Kidney (tissue), 14 donors: ENCODE data around the gene P2RX2. TPM values are rescaled to one million over a fixed set of nuclear protein-coding genes. Genes with fewer than 3 reads are reported as not detected.

Source experiments
- DNase-seq, 5 donors: peaks; one replicate each; pipeline ENCODE4 v3.0.0-alpha.2; 2013 to 2020
- FAIRE-seq: peaks from 2 replicates; lab custom pipeline; 2012; peaks lifted over from hg19 to GRCh38; lab: Jason Lieb, UNC
- H3K27ac ChIP-seq, 2 donors: one replicate each; pipeline ENCODE4 v1.7.0; 2013; ENCODE audit warnings: low read depth in 2 of 2, low read length in 2 of 2, inconsistent platforms in 1 of 2
- H3K27me3 ChIP-seq: one replicate; pipeline ENCODE4 v1.7.1; 2013; ENCODE audit warnings: low read length, inconsistent platforms; ENCODE audit not compliant: control insufficient read depth, insufficient read depth
- H3K36me3 ChIP-seq, 3 donors: one replicate each; pipeline versions ENCODE4 v1.7.0 to v1.7.1; 2013; ENCODE audit warnings: low read length in 3 of 3, control low read depth in 1 of 3, inconsistent platforms in 1 of 3; ENCODE audit not compliant: insufficient read depth in 3 of 3, control insufficient read depth in 2 of 3
- H3K4me1 ChIP-seq, 3 donors: one replicate each; pipeline versions ENCODE4 v1.7.0 to v1.7.1; 2013; ENCODE audit warnings: low read length in 3 of 3, inconsistent platforms in 1 of 3, low read depth in 1 of 3; ENCODE audit not compliant: control insufficient read depth in 2 of 3, insufficient read depth in 2 of 3
- H3K4me3 ChIP-seq, 3 donors: one replicate each; pipeline versions ENCODE4 v1.7.0 to v1.8.1; 2013; ENCODE audit warnings: low read length in 3 of 3, control low read depth in 1 of 3, inconsistent platforms in 1 of 3
- H3K9ac ChIP-seq, 3 donors: one replicate each; pipeline versions ENCODE4 v1.7.0 to v1.7.1; 2013; ENCODE audit warnings: low read length in 3 of 3, control low read depth in 1 of 3, inconsistent platforms in 1 of 3
- H3K9me3 ChIP-seq, 3 donors: one replicate each; pipeline versions ENCODE4 v1.7.0 to v1.7.1; 2013; ENCODE audit warnings: low read length in 3 of 3, control low read depth in 1 of 3, inconsistent platforms in 1 of 3; ENCODE audit not compliant: control insufficient read depth in 2 of 3, insufficient read depth in 1 of 3
- CTCF ChIP-seq: IDR thresholded peaks from 3 replicates; pipeline ENCODE4 v1.5.1; 2012; ENCODE audit warnings: mild to moderate bottlenecking, moderate library complexity, borderline replicate concordance; ENCODE audit not compliant: insufficient read depth; ENCODE audit errors: extremely low read depth
- intact Hi-C: fragments of 100-400 bp; cut with DNase I; formaldehyde crosslinking; loops from one replicate; pipeline ENCODE4 v1.11.1; 2022
- polyA plus RNA-seq: library from polyadenylated mRNA; stranded (reverse); fragments of 350-450 nt; fragmentation: Illumina TruSeq; extraction: RNeasy Lipid Tissue Mini Kit (QIAGEN cat#74804); gene quantifications from one replicate; pipeline ENCODE4 v1.2.3, GENCODE V29; 2014; ENCODE audit warnings: low read depth, low replicate concordance; ENCODE audit not compliant: insufficient read depth
- total RNA-seq: library from RNA; stranded (reverse); fragmentation: NEBNext Ultra II Directional; extraction: Animal tissue kit (Norgen Biotek cat#: 25700); gene quantifications from one replicate; pipeline ENCODE4 v1.2.1, GENCODE V29; 2021
- donor health status: control.
- donor health status: control.
- donor health status: control.
- donor health status: control.
- donor health status: control.
- donor health status: DM: yes; HTN: yes; CAD: no.
- donor health status: Normal renal cell carcinoma (clear cell type).

Gene P2RX2
- total and polyA plus RNA-seq, 2 donors from 2014 or later: 0.19 to 0.37 TPM

- H3K27ac ChIP-seq: no peak overlapping the region
- DNase-seq: no peak
- H3K36me3 ChIP-seq: no peaks in the 10 kb centered on the region
- H3K4me1 ChIP-seq: no peaks in the 10 kb centered on the region
- intact Hi-C loops: no loop called here
- H3K9me3 ChIP-seq: no peaks in the 10 kb centered on the region
- H3K27me3 ChIP-seq: no peaks in the 10 kb centered on the region
- H3K9ac ChIP-seq: no peak overlapping the region
- TF ChIP-seq CTCF: no peak
- no peak for FAIRE-seq
- H3K4me3 ChIP-seq: no peak overlapping the region
Observed at GRCh38 chr12:132570635-132571034, 47.9 kb upstream of the P2RX2 start.

DNA sequence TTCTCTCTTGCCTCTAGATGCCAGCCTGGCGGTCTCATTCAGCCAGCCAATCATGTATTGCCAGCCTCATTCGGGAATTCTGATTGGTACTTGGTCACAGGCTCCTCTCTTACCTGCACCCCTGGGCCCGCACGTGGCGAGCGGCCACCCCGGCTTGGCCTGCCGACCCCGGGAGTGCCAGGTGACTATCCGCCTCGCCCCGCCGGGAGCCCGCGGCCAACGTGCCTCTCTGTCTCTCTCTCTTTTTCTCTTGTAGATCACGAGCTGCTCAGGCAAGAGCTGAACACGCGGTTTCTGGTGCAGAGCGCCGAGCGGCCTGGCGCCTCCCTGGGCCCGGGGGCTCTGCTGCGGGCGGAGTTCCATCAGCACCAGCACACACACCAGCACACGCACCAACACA is 47.5 kb upstream of the P2RX2 start:
- no peak overlapping the region for H3K9ac ChIP-seq
- no peak for TF ChIP-seq CTCF
- no peak for FAIRE-seq
- no peaks in the 10 kb centered on the region for H3K36me3 ChIP-seq
- H3K27ac ChIP-seq: no peak overlapping the region
- H3K4me3 ChIP-seq: no peak overlapping the region
- H3K9me3 ChIP-seq: no peaks in the 10 kb centered on the region
- intact Hi-C loops: no loop called here
- DNase-seq: no peak
- H3K27me3 ChIP-seq: no peaks in the 10 kb centered on the region
- H3K4me1 ChIP-seq: no peaks in the 10 kb centered on the region

GRCh38 chr12:132571598-132571997 is 47.0 kb upstream of the P2RX2 start:
- H3K4me1 ChIP-seq: no peaks in the 10 kb centered on the region
- no peak overlapping the region for H3K9ac ChIP-seq
- no peak for FAIRE-seq
- no peaks in the 10 kb centered on the region for H3K27me3 ChIP-seq
- TF ChIP-seq CTCF: no peak
- no peaks in the 10 kb centered on the region for H3K36me3 ChIP-seq
- intact Hi-C loops: no loop called here
- no peak for DNase-seq
- H3K4me3 ChIP-seq: no peak overlapping the region
- no peak overlapping the region for H3K27ac ChIP-seq
- no peaks in the 10 kb centered on the region for H3K9me3 ChIP-seq

- Histone ChIP-seq H3K36me3 (no peaks in the 10 kb centered on the region), H3K4me3 (no peak overlapping the region), H3K4me1 (no peaks in the 10 kb centered on the region), H3K9ac (no peak overlapping the region), H3K27ac (no peak overlapping the region), H3K9me3 (no peaks in the 10 kb centered on the region), H3K27me3 (no peaks in the 10 kb centered on the region)
- FAIRE-seq (no peak), DNase-seq (peak in 1 of 5 donors; percentile 35)
- no peak for TF ChIP-seq CTCF
- intact Hi-C loops: no loop called here
Observed at GRCh38 chr12:132572106-132572505, 46.5 kb upstream of the P2RX2 start.
